ENCODE data around the gene ATP2A1. TPM values are rescaled to one million over a fixed set of nuclear protein-coding genes. Genes with fewer than 3 reads are reported as not detected.

Gene ATP2A1
- total and polyA plus RNA-seq, 2 of the 8 experiments (the other 6 are each of a cell fraction or from before 2014, with no cell fraction given), result 1.7 to 2.4 TPM

- TF ChIP-seq CTCF (IDR thresholded peaks at IDR 0.05; ENCODE audit: control extremely low read depth in 1 of 3, insufficient read depth in 1 of 3, low read depth in 1 of 3, low read length in 3 of 3), result no peak
Measured at GRCh38 chr16:28932339-28933141, 54.3 kb downstream of the ATP2A1 start (continued).

Measured in H1 (cell line).